ENCODE measurements around the gene CTAGE9. TPM values are rescaled to one million over a fixed set of nuclear protein-coding genes. Genes with fewer than 3 reads are reported as not detected.
"Not testable (repeated sequence)": the region's sequence is repeated elsewhere in the genome, so short reads cannot be mapped to it uniquely, and the experiment has no call there.

CTAGE9 gene, protein sequence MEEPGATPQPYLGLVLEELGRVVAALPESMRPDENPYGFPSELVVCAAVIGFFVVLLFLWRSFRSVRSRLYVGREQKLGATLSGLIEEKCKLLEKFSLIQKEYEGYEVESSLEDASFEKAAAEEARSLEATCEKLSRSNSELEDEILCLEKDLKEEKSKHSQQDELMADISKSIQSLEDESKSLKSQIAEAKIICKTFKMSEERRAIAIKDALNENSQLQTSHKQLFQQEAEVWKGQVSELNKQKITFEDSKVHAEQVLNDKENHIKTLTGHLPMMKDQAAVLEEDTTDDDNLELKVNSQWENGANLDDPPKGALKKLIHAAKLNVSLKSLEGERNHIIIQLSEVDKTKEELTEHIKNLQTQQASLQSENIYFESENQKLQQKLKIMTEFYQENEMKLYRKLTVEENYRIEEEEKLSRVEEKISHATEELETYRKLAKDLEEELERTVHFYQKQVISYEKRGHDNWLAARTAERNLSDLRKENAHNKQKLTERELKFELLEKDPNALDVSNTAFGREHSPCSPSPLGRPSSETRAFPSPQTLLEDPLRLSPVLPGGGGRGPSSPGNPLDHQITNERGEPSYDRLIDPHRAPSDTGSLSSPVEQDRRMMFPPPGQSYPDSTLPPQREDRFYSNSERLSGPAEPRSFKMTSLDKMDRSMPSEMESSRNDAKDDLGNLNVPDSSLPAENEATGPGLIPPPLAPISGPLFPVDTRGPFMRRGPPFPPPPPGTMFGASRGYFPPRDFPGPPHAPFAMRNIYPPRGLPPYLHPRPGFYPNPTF
- polyA plus RNA-seq (ENCODE audit: insufficient read length in 4 of 4), result under 1 TPM in 1 of 4 donors, not detected in 3; 0.29 TPM

DNA sequence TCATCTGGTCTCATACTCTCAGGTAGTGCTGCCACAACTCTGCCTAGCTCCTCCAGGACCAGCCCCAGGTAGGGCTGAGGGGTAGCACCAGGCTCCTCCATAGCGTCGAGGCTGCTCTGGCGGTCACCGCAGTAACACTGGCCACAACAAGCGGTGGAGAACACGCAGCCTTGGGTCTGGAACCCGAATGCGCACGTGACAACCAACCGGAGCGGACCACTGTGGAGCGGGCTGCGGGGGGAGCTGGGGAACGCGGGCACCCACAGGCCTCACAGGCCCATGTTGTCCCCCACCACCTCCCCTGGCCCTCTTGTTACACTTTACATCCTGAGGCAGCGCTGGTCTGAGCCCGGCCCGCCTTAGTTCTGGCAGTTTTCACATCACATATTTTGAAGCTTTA is at the start of gene CTAGE9:
CTAGE9 (minus strand) TSS at position 101 of the 400 bp plus-strand sequence; CDS start at position 101, 0 bp downstream.
- DNase-seq (ENCODE audit: low read depth in 4 of 4, low spot score in 3 of 4), result not testable (repeated sequence)

DNA sequence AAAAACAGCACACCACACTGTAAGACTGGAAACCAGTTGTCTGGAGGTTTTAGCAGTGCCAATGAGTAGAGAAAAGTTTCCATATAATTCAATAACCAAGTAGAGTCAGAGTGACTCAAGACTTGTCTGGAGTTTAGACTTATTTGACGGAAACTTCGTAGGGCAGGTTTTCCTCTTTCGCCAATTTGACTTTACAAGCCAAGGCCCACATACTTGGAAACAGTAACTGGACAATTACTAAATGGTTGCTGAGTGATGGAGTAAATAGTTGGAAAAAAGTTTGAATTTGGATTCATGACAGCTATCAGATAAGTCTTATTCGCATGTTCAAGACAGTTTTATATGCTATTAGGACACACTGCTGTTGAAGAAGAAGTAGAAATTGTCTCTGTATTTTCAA is 48.1 kb upstream of the CTAGE9 start:
- DNase-seq (ENCODE audit: low read depth in 4 of 4, low spot score in 3 of 4), result no peak

DNA sequence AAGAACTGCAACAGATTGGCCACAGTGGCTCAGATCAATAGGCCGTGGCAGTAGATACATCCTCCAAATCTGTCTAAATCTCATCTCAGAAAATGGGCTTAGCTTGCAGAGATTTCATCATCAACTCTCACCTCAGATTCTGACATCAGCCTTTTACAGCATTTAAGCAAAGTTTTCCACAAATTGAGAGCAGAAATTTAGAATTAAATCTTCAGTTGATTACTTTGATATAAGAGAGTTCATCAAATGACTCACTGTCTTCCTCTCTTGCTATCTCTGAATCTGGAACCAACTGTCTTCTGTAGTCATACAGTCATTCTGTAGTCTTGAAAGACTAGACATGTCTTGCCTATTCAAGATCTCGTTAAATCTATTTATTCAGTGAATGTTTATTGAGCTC is 45.2 kb upstream of the CTAGE9 start:
- DNase-seq (ENCODE audit: low read depth in 4 of 4, low spot score in 3 of 4), result no peak

DNA sequence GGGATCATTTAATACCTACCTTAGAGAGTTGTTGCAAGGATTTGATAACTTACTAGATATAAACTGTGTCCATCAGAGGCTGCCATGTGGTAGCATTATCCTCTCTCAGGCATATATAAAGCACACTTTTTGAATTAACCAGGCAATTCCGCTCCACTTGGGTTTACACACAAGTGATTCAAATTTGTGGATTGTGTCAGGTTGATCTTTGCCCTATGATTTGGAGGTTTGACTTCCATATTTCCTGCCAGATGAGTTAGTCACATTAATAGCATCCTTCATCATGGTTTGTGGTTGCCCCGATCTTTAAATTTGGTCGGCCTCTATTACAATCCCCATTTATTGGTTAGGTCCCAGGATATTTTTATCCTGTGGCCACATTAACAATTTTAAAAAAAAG is 44.8 kb upstream of the CTAGE9 start:
- no peak for DNase-seq (ENCODE audit: low read depth in 4 of 4, low spot score in 3 of 4)

DNA sequence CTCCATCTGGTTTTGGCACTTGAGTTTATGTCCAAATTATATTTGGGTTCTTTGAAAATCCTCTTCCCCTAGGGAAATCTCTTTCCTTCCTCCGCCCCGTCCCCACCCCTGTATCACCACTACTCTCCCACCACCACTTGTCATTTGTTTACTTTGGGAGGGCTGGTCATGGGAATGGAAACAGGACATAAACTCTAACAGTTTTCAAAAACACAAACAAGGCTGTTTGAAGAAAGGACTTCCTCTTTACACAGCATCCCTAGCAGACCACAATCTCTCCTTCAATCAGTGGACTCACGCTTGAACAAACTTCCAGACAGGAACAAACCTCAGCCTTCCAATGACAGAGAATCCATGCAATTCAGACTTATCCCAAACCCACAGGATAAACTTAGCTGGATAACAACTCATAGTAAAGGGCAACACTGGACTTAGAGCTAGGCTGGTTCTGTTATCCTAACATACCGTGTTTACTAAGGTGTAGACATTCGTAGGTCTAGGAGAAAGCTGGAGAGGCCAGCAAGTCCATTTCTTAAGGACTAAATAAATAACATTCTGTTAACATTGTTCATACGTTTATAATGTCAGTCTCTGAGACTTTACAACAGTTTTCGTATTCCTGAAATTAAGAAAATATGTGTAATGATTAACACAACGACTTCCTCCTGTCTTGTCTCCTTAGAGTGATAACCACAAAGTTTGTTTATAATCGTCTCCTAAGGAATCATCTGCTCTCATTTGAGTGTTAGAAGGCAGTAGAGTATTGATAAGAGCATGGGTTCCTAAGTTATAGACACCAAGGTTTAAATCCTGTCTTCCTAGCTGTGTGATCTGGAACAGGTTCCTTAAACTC is 44.1 kb upstream of the CTAGE9 start:
- no peak for DNase-seq (ENCODE audit: low read depth in 4 of 4, low spot score in 3 of 4)

DNA sequence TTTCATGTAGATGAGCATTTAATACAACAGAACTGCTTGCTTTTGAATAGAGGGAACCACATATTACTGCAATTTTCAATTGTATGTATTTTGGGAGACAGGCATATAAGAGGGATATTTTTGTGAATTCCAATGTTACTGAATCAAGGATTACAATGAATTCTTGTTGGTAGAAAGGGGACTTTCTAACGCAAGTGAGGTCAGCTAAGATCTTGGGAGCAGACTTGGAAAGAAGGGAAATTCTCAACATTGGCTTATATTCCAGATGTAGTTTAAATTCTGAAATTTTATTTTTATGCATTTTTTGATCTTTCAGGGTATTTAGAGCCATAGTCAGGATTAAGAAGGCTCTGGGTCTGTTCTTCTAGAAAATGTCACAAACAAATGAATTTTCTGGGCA is 43.3 kb upstream of the CTAGE9 start:
- no peak for DNase-seq (ENCODE audit: low read depth in 4 of 4, low spot score in 3 of 4)

DNA sequence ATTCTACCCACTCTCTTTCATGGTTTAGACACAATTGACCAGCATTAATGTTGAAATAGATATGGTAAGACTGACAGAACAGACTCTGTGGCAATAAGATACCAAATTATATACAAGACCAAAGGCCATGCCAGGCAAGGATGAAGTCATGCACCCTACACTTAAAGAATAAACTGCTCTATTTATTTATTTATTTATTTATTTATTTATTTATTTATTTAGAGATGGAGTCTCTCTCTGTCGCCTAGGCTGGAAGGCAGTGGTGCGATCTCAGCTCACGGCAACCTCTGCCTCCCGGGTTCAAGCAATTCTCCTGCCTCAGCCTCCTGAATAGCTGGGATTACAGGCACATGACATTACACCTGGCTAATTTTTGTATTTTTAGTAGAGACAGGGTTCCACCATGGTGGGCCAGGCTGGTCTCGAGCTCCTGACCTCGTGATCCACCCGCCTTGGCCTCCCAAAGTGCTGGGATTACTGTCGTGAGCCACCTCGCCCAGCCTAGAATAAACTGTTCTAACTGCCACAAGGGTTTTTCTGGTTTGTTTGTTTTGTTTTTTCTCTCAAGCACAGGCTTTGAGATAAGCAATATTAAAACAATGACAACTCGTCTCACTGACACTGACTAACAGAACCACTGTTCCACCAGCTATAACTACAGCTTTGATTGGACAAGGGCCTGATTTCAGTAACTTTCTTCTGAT is 40.3 kb upstream of the CTAGE9 start:
- DNase-seq (ENCODE audit: low read depth in 4 of 4, low spot score in 3 of 4), result not testable (repeated sequence)

DNA sequence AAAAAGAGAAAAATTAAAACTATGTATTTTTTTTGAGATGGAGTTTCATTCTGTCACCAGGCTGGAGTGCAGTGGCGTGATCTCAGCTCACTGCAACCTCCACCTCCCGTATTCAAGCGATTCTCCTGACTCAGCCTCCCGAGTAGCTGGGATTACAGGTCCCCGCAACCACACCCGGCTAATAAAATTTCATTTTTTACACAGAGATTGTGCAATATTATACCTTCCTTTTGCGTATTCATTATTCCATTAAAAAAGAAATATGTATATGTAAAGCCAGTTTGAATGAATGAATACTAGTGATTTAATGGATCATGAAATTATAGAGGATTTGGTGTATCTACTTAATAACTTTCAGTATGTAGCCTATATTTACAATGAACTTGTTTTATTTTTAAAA is 38.2 kb upstream of the CTAGE9 start:
- DNase-seq (ENCODE audit: low read depth in 4 of 4, low spot score in 3 of 4), result no peak

DNA sequence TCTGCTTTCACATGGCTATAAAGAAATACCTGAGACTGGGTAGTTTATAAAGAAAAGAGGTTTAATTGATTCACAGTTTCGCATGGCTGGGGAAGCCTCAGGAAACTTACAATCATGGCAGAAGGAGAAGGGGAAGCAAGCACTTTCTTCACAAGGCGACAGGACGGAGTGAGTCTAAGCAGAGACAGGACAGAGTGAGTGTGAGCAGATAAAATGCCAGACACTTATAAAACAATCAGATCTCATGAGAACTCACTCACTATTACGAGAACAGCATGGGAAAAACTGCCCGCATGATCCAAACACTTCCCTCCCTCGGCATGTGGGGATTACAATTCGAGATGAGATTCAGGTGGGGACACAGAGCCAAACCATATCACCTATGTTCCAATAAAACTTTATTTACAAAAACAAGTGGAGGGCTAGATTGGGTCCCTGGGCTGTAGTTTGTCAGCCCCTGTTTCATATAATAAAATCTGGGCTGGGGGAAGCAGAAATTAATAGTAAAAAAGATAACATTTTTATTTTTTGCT is 37.1 kb upstream of the CTAGE9 start:
- DNase-seq (ENCODE audit: low read depth in 4 of 4, low spot score in 3 of 4), result no peak

DNA sequence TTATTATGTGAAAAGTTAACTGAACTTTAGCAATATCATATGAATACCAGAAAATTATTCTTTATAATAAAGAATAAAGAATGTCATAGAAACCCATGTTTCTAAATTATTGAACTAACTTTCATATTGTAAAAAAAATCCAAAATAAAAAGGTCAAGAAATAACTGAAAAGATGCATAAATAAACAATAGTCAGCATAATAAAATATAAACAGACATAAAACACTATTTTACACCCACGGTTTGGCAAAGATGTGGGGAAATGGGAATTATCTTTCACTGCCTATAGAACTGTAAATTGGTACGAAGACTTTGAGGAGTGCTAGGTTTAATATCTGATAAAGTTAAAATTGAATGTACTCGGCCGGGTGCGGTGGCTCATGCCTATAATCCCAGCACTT is 34.7 kb upstream of the CTAGE9 start:
- no peak for DNase-seq (ENCODE audit: low read depth in 4 of 4, low spot score in 3 of 4)

DNA sequence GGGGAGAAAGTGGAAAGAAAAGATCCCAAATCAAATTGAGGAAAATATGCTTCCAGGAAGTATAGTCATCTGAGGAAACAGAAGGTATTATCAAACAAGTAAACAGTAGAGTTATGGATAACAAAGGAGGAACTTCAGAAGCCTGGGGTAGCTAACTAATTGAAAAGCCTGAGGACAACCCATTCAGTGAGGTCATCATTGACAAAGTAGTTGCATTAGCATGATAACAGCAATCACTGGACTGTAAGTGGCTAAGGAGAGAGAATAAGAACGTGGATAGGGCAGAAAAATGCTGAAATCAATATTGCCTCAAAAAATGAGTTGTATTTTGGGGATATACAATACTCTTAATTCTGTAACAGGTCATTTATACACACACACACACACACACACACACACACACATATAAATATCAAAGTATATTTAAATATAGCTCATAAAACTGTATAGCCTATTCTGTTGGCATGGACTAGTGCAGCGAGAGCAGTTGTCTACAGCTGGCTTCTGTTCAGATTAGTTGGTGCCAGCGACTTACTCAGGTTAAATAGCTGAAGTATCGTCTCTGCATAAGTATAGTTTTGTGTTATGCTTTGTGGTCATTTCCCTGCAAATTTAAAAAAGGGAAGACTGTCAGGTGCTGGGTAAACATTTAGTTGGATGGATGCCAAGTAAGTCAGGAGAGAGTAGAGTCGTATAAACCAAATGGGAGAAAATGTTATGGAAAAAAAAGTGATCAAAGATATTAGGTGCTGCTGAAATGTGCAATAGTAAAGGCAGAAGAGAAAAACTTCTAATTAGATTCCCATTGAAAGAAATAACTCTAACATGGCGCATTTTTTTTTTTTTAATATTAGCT is 33.8 kb upstream of the CTAGE9 start:
- no peak for DNase-seq (ENCODE audit: low read depth in 4 of 4, low spot score in 3 of 4)

DNA sequence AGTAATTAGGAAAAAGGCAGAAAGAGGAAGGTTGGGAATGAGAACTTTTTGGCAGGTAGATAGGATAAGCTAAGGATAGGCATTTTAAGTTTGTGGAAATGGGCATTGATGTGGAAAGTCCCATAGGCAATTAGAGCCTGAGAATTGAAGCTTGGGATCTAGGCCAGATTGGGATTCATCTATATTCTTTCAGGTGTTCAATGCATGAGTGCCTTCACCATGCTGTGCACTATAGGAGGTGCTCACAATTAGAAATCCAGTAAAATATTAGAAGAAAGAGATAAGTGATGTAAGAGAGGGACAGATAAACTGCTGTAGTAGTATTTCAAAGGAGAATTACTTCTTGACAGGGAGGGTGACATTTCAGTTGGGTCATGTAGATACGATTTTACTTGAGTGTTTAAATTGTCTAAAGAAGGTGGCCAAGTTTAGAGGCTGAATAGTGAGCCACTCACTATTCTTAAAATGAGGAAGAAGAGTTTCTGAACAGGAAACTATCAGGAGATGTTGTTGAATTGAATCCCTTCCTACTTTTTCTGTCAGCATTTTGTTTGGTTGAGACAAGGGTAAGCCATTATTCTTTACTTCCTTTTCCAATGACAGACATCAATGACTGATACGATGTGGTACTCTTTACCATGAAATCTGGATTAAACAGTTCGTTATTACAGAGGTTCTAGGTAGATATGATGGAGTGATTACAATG is 31.0 kb upstream of the CTAGE9 start:
- DNase-seq (ENCODE audit: low read depth in 4 of 4, low spot score in 3 of 4), result no peak

DNA sequence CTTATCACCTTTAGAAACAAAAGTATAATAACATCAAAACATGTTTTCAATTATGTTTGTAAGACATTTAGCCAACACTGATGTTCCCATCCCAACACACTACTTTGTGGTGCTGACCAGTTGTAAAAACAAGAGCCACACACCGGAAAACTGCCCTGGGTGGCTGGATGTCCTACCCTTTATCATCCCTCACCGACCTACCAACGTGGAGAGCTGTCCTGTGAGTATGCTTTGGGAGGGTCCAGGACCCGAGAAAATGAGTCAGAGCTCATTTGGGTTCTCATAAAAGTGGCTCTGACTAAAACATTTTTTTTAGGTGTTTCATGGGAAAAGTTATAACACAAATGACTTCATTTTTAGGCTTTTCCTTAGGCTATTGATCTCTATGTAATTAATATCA is 29.3 kb upstream of the CTAGE9 start:
- DNase-seq (ENCODE audit: low read depth in 4 of 4, low spot score in 3 of 4), result no peak

DNA sequence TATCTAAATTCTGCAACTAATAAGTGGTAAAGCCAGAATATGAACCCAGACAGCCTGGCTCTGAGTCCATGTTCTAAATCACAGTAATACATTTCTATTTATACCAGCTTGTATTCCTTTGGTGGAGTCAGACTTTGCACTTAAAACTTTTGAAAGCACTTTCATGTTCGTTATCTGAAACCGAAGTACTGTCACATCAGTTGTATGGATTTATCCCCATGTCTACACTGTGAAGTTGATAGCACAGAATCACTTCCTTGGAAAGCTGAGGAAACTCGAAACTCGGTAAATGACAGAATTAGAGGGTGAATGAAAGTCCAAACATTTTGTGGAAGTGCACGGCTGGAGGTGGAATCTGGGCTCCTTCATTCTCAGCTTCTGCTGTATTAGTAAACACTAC is 28.3 kb upstream of the CTAGE9 start:
- DNase-seq (ENCODE audit: low read depth in 4 of 4, low spot score in 3 of 4), result no peak

DNA sequence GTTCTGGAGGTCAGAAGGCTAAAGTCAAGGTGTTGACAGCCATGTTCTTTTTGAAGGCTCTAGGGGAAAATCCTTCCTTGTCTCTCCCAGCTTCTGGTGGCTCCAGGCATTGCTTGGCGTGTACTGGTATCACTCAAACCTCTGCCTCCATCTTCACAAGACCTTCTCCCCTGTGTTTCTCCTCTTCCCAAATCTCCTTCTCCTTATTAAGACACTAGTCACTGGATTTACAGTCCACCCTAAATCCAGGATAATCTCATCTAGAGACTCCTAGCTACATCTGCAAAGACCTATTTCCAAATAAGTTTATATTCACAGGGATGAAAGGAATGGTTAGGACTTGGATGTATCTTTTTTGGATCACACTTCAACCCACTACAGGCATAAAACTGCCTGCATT is 26.0 kb upstream of the CTAGE9 start:
- DNase-seq (ENCODE audit: low read depth in 4 of 4, low spot score in 3 of 4), result no peak

DNA sequence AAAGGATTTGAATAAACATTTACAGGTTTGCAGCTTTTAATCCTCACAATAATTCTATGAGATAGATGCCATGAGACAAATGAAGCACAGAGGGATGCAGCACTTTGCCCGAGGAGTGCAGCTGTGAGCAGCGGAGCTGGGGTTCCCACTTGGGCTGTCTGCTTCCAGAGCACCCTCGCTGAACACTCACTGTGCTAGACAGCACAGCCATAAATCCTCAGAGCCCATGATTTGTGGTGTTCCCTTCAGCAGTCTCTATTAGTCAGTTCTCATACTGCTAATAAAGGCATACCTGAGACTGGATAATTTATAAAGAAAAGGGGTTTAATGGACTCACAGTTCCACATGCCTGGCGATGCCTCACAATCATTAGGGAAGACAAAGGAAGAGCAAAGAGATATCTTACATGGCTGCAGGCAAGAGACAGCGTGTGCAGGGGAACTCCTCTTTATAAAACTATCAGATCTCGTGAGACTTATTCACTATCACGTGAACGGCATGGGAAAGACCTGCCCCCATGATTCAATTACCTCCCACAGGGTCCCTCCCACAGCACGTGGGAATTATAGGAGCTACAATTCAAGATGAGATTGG is 25.3 kb upstream of the CTAGE9 start:
- no peak for DNase-seq (ENCODE audit: low read depth in 4 of 4, low spot score in 3 of 4)

DNA sequence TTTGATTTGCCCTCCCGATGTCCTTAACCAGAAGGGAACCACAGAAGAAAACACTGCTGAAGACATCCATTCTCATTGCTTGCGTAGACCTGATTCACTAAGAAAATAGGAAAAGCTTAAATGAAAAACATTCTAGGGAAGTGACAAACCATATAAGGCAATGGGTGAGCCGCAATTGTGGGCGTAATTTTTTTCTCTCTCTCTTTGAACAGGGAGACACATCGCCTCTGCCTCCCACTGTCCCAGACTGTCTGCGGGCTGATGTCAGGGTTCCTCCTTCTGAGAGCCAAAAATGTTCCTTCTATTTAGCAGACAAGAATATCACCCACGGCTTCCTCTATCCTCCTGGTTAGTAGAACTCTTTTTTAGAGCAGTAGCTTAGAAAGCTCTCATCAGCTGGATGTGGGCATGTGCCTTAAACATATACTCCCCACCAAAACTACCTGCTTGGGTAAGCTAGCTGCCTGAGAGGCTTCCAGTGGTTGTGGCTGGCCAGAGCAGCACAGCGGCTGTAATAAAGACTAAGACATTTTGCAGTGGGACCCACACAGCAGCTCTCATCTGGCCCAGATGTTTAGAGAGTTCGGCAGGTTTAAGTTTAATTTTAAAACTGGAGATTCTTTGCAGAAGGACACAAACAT is 22.7 kb upstream of the CTAGE9 start:
- DNase-seq (ENCODE audit: low read depth in 4 of 4, low spot score in 3 of 4), result no peak

DNA sequence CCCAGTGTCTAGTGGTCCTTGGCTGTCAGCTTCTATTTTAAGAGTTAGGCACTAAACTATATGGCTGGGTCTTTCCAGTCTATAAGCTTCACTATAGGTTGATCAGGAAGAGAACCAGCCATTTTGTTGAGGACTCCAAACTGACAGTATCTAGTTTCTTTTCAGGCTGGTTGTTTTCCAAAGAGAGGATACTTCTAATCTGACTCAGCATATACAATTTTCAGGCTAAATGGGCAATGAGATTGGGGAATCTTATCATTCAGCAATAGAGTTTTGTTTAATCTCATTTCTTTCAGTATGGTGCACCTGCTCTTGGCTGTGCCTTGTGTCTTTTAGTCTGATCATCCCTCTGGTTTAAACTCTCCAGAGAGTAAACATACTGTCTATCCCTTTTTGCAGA is 20.4 kb upstream of the CTAGE9 start:
- DNase-seq (ENCODE audit: low read depth in 4 of 4, low spot score in 3 of 4), result no peak
